Stimulated activated CD8-positive, alpha-beta memory T cell treated with anti-CD3 and anti-CD28 coated beads, Interleukin-2, amount 100 ng/mL, for 48 hours (primary cell): ENCODE data around the gene CRMP1.
"Not testable (repeated sequence)": the region's sequence is repeated elsewhere in the genome, so short reads cannot be mapped to it uniquely, and the experiment has no call there.

ENCODE experiments used
- DNase-seq, 2 donors: peaks; one replicate each; pipeline ENCODE4 v3.0.0-alpha.2; 2020; ENCODE audit warnings: low read depth in 2 of 2

CRMP1 gene

DNA sequence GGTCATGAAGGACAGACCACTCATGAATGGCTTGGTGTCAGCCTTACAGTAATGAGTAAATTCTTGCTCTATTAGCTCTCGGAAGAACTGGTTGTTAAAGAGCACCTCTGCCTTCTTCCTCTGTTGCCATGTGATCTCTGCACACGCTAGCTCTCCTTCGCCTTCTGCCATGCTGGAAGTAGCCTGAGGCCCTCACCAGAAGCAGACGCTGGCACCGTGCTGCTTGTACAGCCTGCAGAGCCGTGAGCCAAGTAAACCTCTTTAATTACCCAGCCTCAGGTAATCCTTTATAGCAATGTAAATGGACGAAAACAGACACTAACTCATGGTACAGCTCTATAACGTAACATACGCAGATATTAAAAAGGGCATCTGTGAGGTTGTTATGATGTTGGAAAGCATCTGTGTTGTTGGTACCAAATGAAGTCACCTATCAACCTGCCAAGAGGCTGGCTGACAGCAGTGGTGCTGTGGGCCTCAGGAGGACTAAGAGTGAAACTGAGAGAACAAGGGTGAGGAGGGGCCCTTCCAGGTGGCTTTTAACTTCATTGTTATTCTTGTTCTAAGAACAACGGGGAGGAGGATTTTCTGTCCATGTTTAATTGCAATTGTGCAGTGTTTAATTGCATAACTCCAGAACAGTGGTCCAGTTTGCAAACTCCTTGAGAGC, 69.2 kb downstream of the CRMP1 start:
- DNase-seq: no peak

DNA sequence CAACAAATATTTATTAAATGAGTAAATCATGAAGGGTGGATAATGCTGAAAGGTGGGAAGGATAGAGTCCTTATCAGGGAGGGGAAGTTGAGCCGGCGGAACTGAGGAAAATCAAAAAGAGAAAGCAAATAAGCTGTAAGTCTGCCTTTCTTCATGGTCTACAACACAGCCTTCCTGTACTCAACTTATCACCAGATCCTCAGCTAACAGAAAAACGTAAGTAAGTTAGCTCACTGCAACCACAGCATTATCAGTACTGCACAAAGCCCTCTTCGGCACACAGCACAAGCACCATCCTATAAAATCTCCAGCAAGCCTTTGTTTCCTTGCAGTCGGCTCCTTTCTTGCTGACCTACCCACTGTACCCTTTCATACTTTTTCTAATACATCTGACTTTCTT, 70.3 kb downstream of the CRMP1 start:
- no peak for DNase-seq

- peak in 1 of 2 donors; percentile 9 for DNase-seq
These were observed 71.1 kb downstream of the CRMP1 start for GRCh38 chr4:5821665-5822358.

DNA sequence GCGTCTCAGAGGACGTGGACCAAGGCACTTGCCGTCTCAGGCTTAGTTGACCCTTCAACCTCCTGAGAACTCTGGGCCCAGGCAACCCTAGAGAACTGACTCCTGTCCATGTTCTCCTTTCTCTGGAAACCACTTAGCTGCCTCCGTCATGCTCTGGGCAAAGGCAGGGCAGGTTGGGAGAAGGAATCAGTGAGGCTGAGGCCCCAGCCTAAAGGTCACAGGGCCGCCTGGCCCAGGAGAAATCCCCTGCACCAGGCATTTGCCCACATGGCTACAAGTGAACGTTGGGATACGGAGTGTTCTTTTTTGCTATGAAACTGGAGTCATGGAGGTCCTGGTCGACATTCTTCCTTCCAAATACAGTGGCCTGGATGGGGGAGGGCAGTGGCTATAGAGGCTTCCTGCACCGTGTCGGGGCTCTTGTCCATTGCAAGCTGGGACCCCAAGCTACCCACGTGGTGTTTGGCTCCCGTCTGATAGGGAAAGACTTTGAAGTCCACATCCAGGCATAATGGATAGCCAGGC, 76.0 kb downstream of the CRMP1 start:
- DNase-seq: no peak

- DNase-seq: no peak
These were observed 76.8 kb downstream of the CRMP1 start for GRCh38 chr4:5816101-5816500.

GRCh38 chr4:5815641-5816040, 77.2 kb downstream of the CRMP1 start:
- no peak for DNase-seq

DNA sequence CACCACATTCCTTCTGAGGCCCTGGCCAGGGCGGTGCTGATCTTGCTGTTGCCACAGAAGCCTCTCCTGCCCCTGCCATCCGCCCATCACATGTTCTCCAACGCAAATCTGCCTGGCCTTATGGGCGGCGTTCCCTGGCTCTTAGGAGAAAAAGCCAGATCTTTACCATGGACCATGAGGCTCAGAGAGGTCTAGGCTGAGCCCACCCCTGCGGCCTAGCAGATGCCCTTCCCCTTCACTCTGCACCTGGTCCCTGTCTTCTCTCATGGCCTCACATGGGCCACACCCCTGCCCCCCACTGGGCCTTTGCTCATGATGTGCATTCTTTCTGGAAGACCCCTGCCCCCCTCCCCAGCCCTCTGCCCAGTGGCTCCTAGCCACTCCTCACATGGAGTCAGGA, 78.5 kb downstream of the CRMP1 start:
- DNase-seq: no peak

DNA sequence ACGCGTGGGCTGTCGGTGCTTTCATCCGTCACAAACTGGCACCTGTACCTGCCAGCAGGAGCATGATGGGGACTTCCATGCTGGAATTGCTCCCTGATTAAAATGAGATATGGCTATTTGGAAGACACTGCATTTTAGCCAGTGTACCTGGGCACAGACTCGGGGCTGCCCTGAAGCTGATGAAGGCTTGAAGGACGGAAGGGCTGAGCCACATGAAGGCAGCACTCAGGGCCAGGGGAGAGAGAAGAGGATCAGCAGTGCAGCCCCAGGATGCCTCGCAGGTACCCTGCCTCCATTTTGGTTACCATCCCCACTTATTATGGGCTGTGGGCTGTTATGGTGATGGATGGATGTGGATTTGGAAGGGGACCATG, 79.0 kb downstream of the CRMP1 start:
- DNase-seq: no peak

DNA sequence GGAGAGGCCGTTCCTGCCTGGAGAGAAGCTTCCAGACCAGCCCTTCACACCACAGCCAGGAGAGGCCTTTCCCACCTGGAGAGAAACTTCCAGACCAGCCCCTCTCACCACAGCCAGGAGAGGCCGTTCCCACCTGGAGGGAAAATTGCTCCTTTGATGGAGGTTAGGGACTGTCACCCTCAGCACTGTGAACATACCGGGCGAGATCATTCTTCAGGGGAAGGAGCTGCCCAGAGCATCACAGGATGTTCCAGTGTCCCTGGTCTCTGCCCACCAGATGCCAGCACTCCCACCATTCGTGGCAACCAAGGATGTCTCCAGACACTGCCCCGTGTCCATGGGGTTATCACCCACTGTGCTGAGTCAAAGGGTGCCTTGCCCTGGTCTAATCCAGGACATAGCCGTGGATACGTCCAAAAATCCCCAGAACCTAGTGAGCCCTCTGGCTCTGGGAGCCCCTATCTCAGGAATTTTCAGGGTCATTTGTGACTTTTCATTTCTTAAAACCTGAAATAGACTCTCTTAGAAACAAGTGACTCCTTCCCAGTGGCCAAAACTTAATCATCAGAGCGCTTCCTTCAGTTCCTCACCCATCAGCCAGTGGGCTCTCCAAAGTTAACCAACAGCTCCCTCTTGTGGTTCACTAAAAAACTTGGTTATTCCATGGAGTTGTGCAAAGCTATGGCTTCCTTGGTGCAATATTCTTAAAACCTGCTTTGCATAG, 80.2 kb downstream of the CRMP1 start:
- no peak for DNase-seq

DNA sequence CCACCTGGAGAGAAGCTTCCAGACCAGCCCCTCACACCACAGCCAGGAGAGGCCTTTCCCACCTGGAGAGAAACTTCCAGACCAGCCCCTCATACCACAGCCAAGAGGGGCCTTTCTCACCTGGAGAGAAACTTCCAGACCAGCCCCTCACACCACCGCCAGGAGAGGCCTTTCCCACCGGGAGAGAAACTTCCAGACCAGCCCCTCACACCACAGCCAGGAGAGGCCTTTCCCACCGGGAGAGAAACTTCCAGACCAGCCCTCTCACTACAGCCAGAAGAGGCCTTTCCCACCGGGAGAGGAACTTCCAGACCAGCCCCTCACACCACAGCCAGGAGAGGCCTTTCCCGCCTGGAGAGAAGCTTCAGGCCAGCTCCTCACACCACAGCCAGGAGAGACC, 80.8 kb downstream of the CRMP1 start:
- DNase-seq: not testable (repeated sequence)

DNA sequence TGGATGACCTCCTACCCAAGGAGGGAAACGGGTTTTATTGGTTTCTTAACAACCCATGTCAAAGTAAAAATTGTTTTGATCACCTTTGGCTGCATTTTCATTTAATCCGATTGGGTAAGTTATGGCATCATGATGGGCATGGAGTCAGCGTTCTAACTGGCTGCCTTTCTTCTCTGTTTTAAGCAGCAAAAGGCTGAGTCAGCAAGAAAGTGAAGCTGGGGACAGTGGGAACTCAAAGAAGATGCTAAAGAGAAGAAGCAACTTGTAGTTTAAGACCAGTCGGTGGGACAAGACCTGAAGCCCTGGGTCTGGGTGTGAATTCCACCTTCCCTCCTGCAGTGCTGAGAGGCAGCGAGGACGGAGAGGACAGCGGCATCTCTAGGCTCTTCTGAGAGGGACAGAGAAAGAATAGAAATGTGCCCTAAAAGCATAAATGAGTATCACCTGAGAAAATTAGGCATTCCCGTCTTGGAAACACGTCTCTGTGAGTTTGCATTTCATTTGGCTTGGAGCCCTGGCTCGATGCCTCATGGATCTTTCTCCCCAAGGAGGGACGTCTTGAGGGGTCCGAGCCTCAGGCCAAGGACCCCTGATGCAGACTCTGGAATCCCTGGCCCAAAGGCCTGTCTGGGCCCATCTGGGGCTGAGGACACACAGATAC, 82.0 kb downstream of the CRMP1 start:
- no peak for DNase-seq

- DNase-seq: no peak
These were observed 82.7 kb downstream of the CRMP1 start for GRCh38 chr4:5810151-5810550.

GRCh38 chr4:5809216-5809776, 83.6 kb downstream of the CRMP1 start:
- no peak for DNase-seq

- DNase-seq: no peak
These were observed 84.7 kb downstream of the CRMP1 start for GRCh38 chr4:5808081-5808741.

GRCh38 chr4:5805270-5805669, 87.6 kb downstream of the CRMP1 start:
- no peak for DNase-seq

- DNase-seq: no peak
These were observed 88.2 kb downstream of the CRMP1 start for GRCh38 chr4:5804656-5805055.

DNA sequence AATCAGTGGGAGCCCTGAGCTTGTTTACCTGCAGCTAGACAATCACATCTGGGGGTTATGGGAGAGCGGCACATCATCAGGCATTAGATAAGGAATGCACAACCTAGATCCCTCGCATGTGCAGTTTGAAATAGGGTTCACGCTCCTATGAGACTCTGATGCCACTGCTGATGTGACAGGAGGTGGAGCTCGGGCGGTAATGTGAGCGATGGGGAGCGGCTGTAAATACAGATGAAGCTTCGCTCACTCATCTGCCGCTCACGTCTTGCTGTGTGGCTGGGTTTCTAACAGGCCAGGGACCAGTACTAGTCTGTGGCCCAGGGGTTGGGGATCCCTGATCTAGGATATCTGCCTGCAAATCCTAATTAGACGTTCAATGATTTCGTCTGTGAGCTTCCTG, 90.3 kb downstream of the CRMP1 start:
- no peak for DNase-seq

GRCh38 chr4:5801696-5802095, 91.2 kb downstream of the CRMP1 start:
- no peak for DNase-seq

- no peak for DNase-seq
These were observed 92.4 kb downstream of the CRMP1 start for GRCh38 chr4:5800496-5800895.

DNA sequence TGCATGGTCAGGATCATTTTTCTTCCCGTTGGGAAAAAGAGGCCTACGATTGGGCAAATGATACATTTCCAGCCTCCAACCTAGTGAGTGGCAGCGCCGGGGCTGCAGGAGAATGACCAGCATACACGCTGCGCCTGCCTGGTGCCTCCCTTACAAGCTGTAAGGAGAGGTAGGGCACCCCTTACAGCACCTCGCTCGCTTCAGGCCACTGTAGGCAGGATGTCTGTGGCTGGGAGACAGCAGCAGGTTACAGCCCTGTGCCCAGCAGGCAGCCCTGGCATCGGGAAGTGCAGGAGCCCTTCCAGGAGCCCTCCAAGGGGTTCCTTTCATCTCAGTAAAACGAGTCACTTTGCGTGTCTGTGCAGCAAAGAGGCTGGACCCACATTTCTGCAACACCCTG, 93.5 kb downstream of the CRMP1 start:
- DNase-seq: no peak

- no peak for DNase-seq
These were observed 93.9 kb downstream of the CRMP1 start for GRCh38 chr4:5798946-5799345.
